Measurements from ENCODE around the gene DGAT2. TPM values are rescaled to one million over a fixed set of nuclear protein-coding genes. Genes with fewer than 3 reads are reported as not detected.
A peak's percentile ranks its signal among the peaks of the same experiment; 100 is the strongest.

DGAT2 gene
- total RNA-seq, 2 donors from 2014 or later = 6.0 to 14.2 TPM

DNA sequence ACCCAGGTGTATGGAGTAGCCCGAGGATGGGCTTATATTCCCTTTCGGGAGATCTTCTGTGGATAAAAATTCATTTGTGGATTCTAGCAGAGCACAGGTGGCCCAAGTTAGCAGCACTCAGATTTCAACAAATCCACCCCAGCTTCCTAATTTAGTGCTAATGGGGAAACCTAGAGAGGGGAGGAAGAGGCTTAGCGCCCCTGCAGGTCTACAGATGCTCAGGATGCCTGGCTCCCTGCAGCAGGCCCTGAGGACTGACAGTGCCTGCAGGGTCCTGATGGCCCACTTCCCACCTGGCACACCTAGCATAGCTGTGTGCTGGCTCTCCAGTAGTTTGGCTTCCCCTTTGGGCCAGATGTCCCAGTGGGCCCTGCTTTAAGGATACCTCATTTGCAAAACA lies 6.5 kb downstream of the DGAT2 start:
- no peaks in the 10 kb centered on the region for H3K9me3 ChIP-seq (ENCODE audit: control insufficient read depth, low read length)
- Mint-ChIP-seq H3K27ac (no peak overlapping the region), H3K36me3 (ENCODE audit: low read depth) (no peaks in the 10 kb centered on the region), H3K4me3 (no peak overlapping the region), H3K4me1 (no peaks in the 10 kb centered on the region), H3K9me3 (no peaks in the 10 kb centered on the region), H3K27me3 (ENCODE audit: insufficient read depth) (peaks cover 64% of the 10 kb centered on the region)
- no peak overlapping the region for H3K27ac ChIP-seq (ENCODE audit: low read depth, low read length)
- no peak overlapping the region for H3K9ac ChIP-seq (ENCODE audit: extremely low read depth, low read length, poor library complexity, severe bottlenecking)
- H3K36me3 ChIP-seq (ENCODE audit: control insufficient read depth, insufficient read depth, low read length) = no peaks in the 10 kb centered on the region
- no peak overlapping the region for H3K4me3 ChIP-seq (ENCODE audit: low read length)
- peak; percentile 67 for DNase-seq
- TF ChIP-seq, protein P1, sequence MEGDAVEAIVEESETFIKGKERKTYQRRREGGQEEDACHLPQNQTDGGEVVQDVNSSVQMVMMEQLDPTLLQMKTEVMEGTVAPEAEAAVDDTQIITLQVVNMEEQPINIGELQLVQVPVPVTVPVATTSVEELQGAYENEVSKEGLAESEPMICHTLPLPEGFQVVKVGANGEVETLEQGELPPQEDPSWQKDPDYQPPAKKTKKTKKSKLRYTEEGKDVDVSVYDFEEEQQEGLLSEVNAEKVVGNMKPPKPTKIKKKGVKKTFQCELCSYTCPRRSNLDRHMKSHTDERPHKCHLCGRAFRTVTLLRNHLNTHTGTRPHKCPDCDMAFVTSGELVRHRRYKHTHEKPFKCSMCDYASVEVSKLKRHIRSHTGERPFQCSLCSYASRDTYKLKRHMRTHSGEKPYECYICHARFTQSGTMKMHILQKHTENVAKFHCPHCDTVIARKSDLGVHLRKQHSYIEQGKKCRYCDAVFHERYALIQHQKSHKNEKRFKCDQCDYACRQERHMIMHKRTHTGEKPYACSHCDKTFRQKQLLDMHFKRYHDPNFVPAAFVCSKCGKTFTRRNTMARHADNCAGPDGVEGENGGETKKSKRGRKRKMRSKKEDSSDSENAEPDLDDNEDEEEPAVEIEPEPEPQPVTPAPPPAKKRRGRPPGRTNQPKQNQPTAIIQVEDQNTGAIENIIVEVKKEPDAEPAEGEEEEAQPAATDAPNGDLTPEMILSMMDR (conservative IDR thresholded peaks at IDR 0.05) = peak; percentile 60
- H3K27me3 ChIP-seq (ENCODE audit: control insufficient read depth, insufficient read depth, low read length, poor library complexity, severe bottlenecking) = peaks cover 8% of the 10 kb centered on the region
- H3K4me1 ChIP-seq (ENCODE audit: control insufficient read depth, insufficient read depth, low read length) = no peaks in the 10 kb centered on the region
- WGBS, 2 experiments (ENCODE audit: insufficient coverage in 1 of 2, insufficient read length in 1 of 2) = 85 to 93% methylated on average over 2 to 3 of the region's 3 CpGs

DNA sequence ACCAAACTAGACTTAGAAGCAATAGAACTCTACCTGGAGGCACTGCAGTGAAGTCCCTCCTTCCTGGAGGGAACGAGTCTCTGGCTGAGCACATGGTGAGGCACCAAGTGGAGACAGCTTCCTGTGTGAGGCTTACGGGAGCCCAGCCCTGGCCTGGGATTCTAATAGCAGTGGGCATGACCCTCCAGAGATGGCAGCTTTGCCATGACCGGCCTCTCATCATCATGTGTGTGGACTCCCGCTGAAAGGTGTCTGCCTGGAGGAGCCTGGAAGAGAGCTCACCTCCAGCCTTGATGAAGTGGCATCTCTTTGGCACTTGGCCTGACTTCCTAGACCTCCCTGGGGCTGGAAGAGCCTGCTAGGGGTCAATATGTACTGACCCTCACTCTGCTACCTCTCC lies 8.0 kb downstream of the DGAT2 start:
- Histone ChIP-seq H3K4me3 (ENCODE audit: low read length) (no peak overlapping the region), H3K36me3 (ENCODE audit: control insufficient read depth, insufficient read depth, low read length) (no peaks in the 10 kb centered on the region), H3K9ac (ENCODE audit: extremely low read depth, low read length, poor library complexity, severe bottlenecking) (no peak overlapping the region), H3K9me3 (ENCODE audit: control insufficient read depth, low read length) (no peaks in the 10 kb centered on the region), H3K4me1 (ENCODE audit: control insufficient read depth, insufficient read depth, low read length) (no peaks in the 10 kb centered on the region), H3K27ac (ENCODE audit: low read depth, low read length) (no peak overlapping the region), H3K27me3 (ENCODE audit: control insufficient read depth, insufficient read depth, low read length, poor library complexity, severe bottlenecking) (no peaks in the 10 kb centered on the region)
- Mint-ChIP-seq H3K36me3 (ENCODE audit: low read depth) (no peaks in the 10 kb centered on the region), H3K4me3 (no peak overlapping the region), H3K9me3 (no peaks in the 10 kb centered on the region), H3K27ac (no peak overlapping the region), H3K27me3 (ENCODE audit: insufficient read depth) (peaks cover 50% of the 10 kb centered on the region), H3K4me1 (no peaks in the 10 kb centered on the region)
- no peak for DNase-seq
- 94 to 100% methylated on average over 2 to 4 of the region's 4 CpGs for WGBS, 2 experiments (ENCODE audit: insufficient coverage in 1 of 2, insufficient read length in 1 of 2)
- TF ChIP-seq, protein P1 (conservative IDR thresholded peaks at IDR 0.05) = no peak

DNA sequence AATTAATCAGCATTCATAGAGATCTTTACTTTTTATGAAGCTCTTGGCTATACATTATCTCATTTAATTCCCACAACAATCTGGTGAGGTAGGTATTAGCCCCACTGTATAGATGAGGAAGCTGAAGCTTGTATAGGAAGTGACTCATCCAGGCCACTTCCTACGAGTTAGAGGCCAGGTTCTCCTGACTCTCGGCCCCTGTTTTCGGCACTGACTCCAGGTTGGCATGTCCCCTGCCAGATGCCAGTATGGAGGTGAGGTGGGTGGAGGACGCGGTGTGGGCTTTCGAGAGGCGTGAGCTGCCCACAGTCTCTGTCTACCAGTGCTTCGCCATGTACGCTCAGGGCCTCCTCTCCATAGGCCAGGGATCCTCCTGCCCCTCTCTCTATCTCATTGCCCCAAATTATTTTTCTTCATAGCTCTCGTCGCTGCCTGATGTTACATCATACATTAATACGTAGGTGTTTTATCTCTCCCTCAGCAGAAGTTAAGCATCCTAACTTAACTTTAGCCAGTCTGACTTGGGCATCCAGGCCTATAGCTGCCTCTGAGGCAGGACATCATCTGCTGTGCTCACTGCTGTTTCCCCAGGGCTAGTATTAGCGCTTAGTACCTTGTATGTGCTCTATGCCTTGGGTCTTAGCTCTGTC lies 9.0 kb downstream of the DGAT2 start:
- Histone ChIP-seq H3K4me3 (ENCODE audit: low read length) (no peak overlapping the region), H3K9ac (ENCODE audit: extremely low read depth, low read length, poor library complexity, severe bottlenecking) (no peak overlapping the region), H3K27me3 (ENCODE audit: control insufficient read depth, insufficient read depth, low read length, poor library complexity, severe bottlenecking) (no peaks in the 10 kb centered on the region), H3K27ac (ENCODE audit: low read depth, low read length) (no peak overlapping the region), H3K9me3 (ENCODE audit: control insufficient read depth, low read length) (no peaks in the 10 kb centered on the region), H3K36me3 (ENCODE audit: control insufficient read depth, insufficient read depth, low read length) (no peaks in the 10 kb centered on the region), H3K4me1 (ENCODE audit: control insufficient read depth, insufficient read depth, low read length) (no peaks in the 10 kb centered on the region)
- Mint-ChIP-seq H3K27me3 (ENCODE audit: insufficient read depth) (peaks cover 45% of the 10 kb centered on the region), H3K27ac (no peak overlapping the region), H3K4me3 (no peak overlapping the region), H3K9me3 (no peaks in the 10 kb centered on the region), H3K4me1 (no peaks in the 10 kb centered on the region), H3K36me3 (ENCODE audit: low read depth) (no peaks in the 10 kb centered on the region)
- TF ChIP-seq, protein P1 (conservative IDR thresholded peaks at IDR 0.05) = no peak
- no peak for DNase-seq
- WGBS, 2 experiments (ENCODE audit: insufficient coverage in 1 of 2, insufficient read length in 1 of 2) = 92 to 93% methylated on average over 10 to 13 of the region's 13 CpGs

Measured in endodermal cell (in vitro differentiated cells).